Neuronal stem cell (in vitro differentiated cells): ENCODE measurements around the gene CHRNA7.

Experiments used
- DNase-seq: peaks from one replicate; pipeline ENCODE4 v3.0.0-alpha.2; 2013; ENCODE audit warnings: low spot score
- H2AFZ ChIP-seq: one replicate; pipeline ENCODE4 v1.6.1; 2013; ENCODE audit warnings: mild to moderate bottlenecking, low read length, inconsistent platforms
- H2AK5ac ChIP-seq: 2 replicates; pipeline ENCODE4 v1.6.1; 2013; ENCODE audit warnings: low read depth, mild to moderate bottlenecking, inconsistent platforms, low read length, moderate library complexity, mixed read lengths
- H2BK120ac ChIP-seq: 2 replicates; pipeline ENCODE4 v1.6.1; 2013; ENCODE audit warnings: low read depth, mild to moderate bottlenecking, inconsistent platforms, low read length, moderate library complexity, mixed read lengths
- H2BK12ac ChIP-seq: one replicate; pipeline ENCODE4 v1.6.1; 2013; ENCODE audit warnings: low read length, inconsistent platforms
- H2BK15ac ChIP-seq: 2 replicates; pipeline ENCODE4 v1.6.1; 2013; ENCODE audit warnings: mild to moderate bottlenecking, low read length, inconsistent platforms, mixed read lengths
- H2BK5ac ChIP-seq: one replicate; pipeline ENCODE4 v1.6.1; 2013; ENCODE audit warnings: inconsistent platforms, mild to moderate bottlenecking, low read length, moderate library complexity
- H3K14ac ChIP-seq: one replicate; pipeline ENCODE4 v1.6.1; 2013; ENCODE audit warnings: low read length, inconsistent platforms
- H3K18ac ChIP-seq: 2 replicates; pipeline ENCODE4 v1.6.1; 2013; ENCODE audit warnings: low read length, inconsistent platforms
- H3K23ac ChIP-seq: 2 replicates; pipeline ENCODE4 v1.6.1; 2013; ENCODE audit warnings: low read depth, mild to moderate bottlenecking, mixed read lengths, low read length, inconsistent platforms; ENCODE audit not compliant: poor library complexity
- H3K27ac ChIP-seq: replicated peaks from 3 replicates; pipeline ENCODE4 v1.5.1; 2013; ENCODE audit warnings: low read length, inconsistent platforms
- H3K27me3 ChIP-seq, 3 experiments: 2 replicates each; pipeline ENCODE4 v1.6.1; 2013; ENCODE audit warnings: low read length in 3 of 3, mild to moderate bottlenecking in 2 of 3, inconsistent platforms in 1 of 3, low read depth in 1 of 3, mixed read lengths in 1 of 3, moderate library complexity in 1 of 3; ENCODE audit not compliant: control insufficient read depth in 3 of 3, insufficient read depth in 3 of 3
- H3K36me3 ChIP-seq, 2 donors: replicated peaks in 1 of 2; 2 replicates each; pipeline ENCODE4 v1.6.1; 2013; ENCODE audit warnings: low read length in 2 of 2; ENCODE audit not compliant: control insufficient read depth in 2 of 2, insufficient read depth in 2 of 2
- H3K4ac ChIP-seq: 2 replicates; pipeline ENCODE4 v1.6.1; 2013; ENCODE audit warnings: inconsistent platforms, mild to moderate bottlenecking, low read length, moderate library complexity
- H3K4me1 ChIP-seq, 2 donors: 1 replicate in 1 of 2; 2 replicates in 1 of 2; pipeline ENCODE4 v1.6.1; 2013; ENCODE audit warnings: low read length in 2 of 2, low read depth in 1 of 2; ENCODE audit not compliant: control insufficient read depth in 2 of 2, insufficient read depth in 1 of 2
- H3K4me2 ChIP-seq: one replicate; pipeline ENCODE4 v1.6.1; 2013; ENCODE audit warnings: mild to moderate bottlenecking, low read length, inconsistent platforms; ENCODE audit not compliant: insufficient read depth, poor library complexity, severe bottlenecking
- H3K4me3 ChIP-seq, 2 donors: 2 replicates each; pipeline ENCODE4 v1.5.1; 2013; ENCODE audit warnings: low read length in 2 of 2, mild to moderate bottlenecking in 2 of 2, inconsistent platforms in 1 of 2, moderate library complexity in 1 of 2
- H3K79me1 ChIP-seq: one replicate; pipeline ENCODE4 v1.6.1; 2013; ENCODE audit warnings: low read depth, mild to moderate bottlenecking, inconsistent platforms, low read length, moderate library complexity
- H3K9ac ChIP-seq: one replicate; pipeline ENCODE4 v1.6.1; 2013; ENCODE audit warnings: mild to moderate bottlenecking, low read depth, low read length, inconsistent platforms; ENCODE audit not compliant: poor library complexity
- H3K9me3 ChIP-seq, 2 donors: replicated peaks in 1 of 2; 2 replicates each; pipeline versions ENCODE3 to v1.6.1; 2013; ENCODE audit warnings: low read length in 2 of 2, mild to moderate bottlenecking in 2 of 2, inconsistent platforms in 1 of 2, low read depth in 1 of 2, mixed read lengths in 1 of 2, moderate library complexity in 1 of 2; ENCODE audit not compliant: control insufficient read depth in 2 of 2, insufficient read depth in 1 of 2
- H4K8ac ChIP-seq: one replicate; pipeline ENCODE4 v1.6.1; 2013; ENCODE audit warnings: low read depth, mild to moderate bottlenecking, inconsistent platforms, low read length, moderate library complexity
- H4K91ac ChIP-seq: one replicate; pipeline ENCODE4 v1.6.1; 2013; ENCODE audit warnings: low read length, low read depth, mild to moderate bottlenecking, inconsistent platforms; ENCODE audit not compliant: poor library complexity
- WGBS, 2 donors: extraction: QIAGEN DNeasy Blood & Tissue Kit; methylation state at CpG; one replicate each; pipeline ENCODE4 v1.1.7; 2013; ENCODE audit warnings: missing lambda C conversion rate in 2 of 2, mixed read lengths in 1 of 2; ENCODE audit not compliant: insufficient read length in 2 of 2, insufficient replicate concordance in 1 of 2; ENCODE audit errors: extremely low coverage in 2 of 2; 5-methylcytosine and 5-hydroxymethylcytosine counted together

The CHRNA7 gene

GRCh38 chr15:32099956-32100684 is 69.8 kb downstream of the CHRNA7 start:
- no peak overlapping the region for H3K27ac ChIP-seq
- no peak overlapping the region for H3K23ac ChIP-seq
- no peak overlapping the region for H3K4me2 ChIP-seq
- H2BK5ac ChIP-seq = no peak overlapping the region
- no peak overlapping the region for H4K8ac ChIP-seq
- no peak overlapping the region for H3K18ac ChIP-seq
- no peaks in the 10 kb centered on the region for H3K79me1 ChIP-seq
- no peak overlapping the region for H3K9ac ChIP-seq
- DNase-seq = no peak
- no peaks in the 10 kb centered on the region for H3K36me3 ChIP-seq
- no peak overlapping the region for H2AFZ ChIP-seq
- no peak overlapping the region for H2BK12ac ChIP-seq
- no peak overlapping the region for H2BK120ac ChIP-seq
- no CpG with 5 or more reads among the region's 10 CpGs for WGBS, 2 donors
- H3K4me1 ChIP-seq = peaks cover 2 to 8% of the 10 kb centered on the region in 2 donors
- no peak overlapping the region for H2BK15ac ChIP-seq
- H3K9me3 ChIP-seq = peaks cover 0 to 3% of the 10 kb centered on the region in 2 donors
- no peak overlapping the region for H4K91ac ChIP-seq
- no peak overlapping the region for H3K4me3 ChIP-seq
- H2AK5ac ChIP-seq = no peak overlapping the region
- H3K14ac ChIP-seq = no peak overlapping the region
- H3K27me3 ChIP-seq = no peaks in the 10 kb centered on the region
- H3K4ac ChIP-seq = no peak overlapping the region

GRCh38 chr15:32104061-32104995 is 74.0 kb downstream of the CHRNA7 start:
- no peak overlapping the region for H2BK5ac ChIP-seq
- peaks cover 2 to 8% of the 10 kb centered on the region in 2 donors for H3K4me1 ChIP-seq
- no peaks in the 10 kb centered on the region for H3K27me3 ChIP-seq
- no peak for DNase-seq
- no peak overlapping the region for H3K4ac ChIP-seq
- H3K4me3 ChIP-seq = no peak overlapping the region
- no peak overlapping the region for H3K18ac ChIP-seq
- H3K23ac ChIP-seq = no peak overlapping the region
- H3K9me3 ChIP-seq = peaks cover 0 to 3% of the 10 kb centered on the region in 2 donors
- no peaks in the 10 kb centered on the region for H3K79me1 ChIP-seq
- no peaks in the 10 kb centered on the region for H3K36me3 ChIP-seq
- H2AK5ac ChIP-seq = no peak overlapping the region
- no peak overlapping the region for H2BK12ac ChIP-seq
- H3K27ac ChIP-seq = no peak overlapping the region
- H4K91ac ChIP-seq = no peak overlapping the region
- no peak overlapping the region for H4K8ac ChIP-seq
- no peak overlapping the region for H3K4me2 ChIP-seq
- H3K9ac ChIP-seq = no peak overlapping the region
- H2BK120ac ChIP-seq = no peak overlapping the region
- no peak overlapping the region for H2AFZ ChIP-seq
- WGBS, 2 donors = no CpG with 5 or more reads among the region's 18 CpGs
- no peak overlapping the region for H3K14ac ChIP-seq
- no peak overlapping the region for H2BK15ac ChIP-seq

GRCh38 chr15:32105258-32106241 is 75.2 kb downstream of the CHRNA7 start:
- Histone ChIP-seq H4K8ac (no peak overlapping the region), H3K9me3 (peaks cover 0 to 3% of the 10 kb centered on the region in 2 donors), H3K79me1 (no peaks in the 10 kb centered on the region), H3K4ac (no peak overlapping the region), H3K23ac (no peak overlapping the region), H2BK12ac (no peak overlapping the region), H2BK15ac (no peak overlapping the region), H2BK120ac (no peak overlapping the region), H3K36me3 (no peaks in the 10 kb centered on the region), H3K4me2 (no peak overlapping the region), H3K4me1 (peaks cover 0 to 4% of the 10 kb centered on the region in 2 donors), H3K18ac (no peak overlapping the region), H4K91ac (no peak overlapping the region), H3K4me3 (no peak overlapping the region), H2AFZ (no peak overlapping the region), H2AK5ac (no peak overlapping the region), H3K9ac (no peak overlapping the region), H3K27me3 (no peaks in the 10 kb centered on the region), H3K27ac (no peak overlapping the region), H3K14ac (no peak overlapping the region), H2BK5ac (no peak overlapping the region)
- no peak for DNase-seq
- 100% methylated on average over 1 to 3 of the region's 11 CpGs for WGBS, 2 donors
